HG03025 (cell line): ENCODE results near the gene PHF21A.

Source experiments
- ATAC-seq: cut with Tn5 transposase; IDR thresholded peaks from one replicate; pipeline ENCODE4 v1.9.1; 2021; ENCODE audit warnings: mild to moderate bottlenecking, moderate library complexity; ENCODE audit not compliant: unreplicated experiment, low FRiP score

The PHF21A gene

DNA sequence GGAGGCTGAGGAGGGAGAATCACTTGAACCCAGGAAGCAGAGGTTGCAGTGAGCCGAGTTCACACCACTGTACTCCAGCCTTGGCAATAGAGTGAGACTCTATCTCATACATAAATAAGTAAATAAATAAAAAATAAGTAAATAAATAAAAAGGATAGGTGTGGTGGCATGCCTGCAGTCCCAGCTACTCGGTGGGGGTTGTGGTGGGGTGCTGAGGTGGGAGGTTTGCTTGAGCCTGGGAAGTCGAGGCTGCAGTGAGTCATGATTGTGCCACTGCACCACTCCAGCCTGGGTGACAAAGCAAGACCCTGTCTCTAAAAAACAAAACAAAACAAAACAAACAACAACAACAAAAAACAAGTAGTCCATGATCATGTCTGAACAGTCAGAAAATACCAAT is 195.7 kb downstream of the PHF21A start:
- no peak for ATAC-seq

DNA sequence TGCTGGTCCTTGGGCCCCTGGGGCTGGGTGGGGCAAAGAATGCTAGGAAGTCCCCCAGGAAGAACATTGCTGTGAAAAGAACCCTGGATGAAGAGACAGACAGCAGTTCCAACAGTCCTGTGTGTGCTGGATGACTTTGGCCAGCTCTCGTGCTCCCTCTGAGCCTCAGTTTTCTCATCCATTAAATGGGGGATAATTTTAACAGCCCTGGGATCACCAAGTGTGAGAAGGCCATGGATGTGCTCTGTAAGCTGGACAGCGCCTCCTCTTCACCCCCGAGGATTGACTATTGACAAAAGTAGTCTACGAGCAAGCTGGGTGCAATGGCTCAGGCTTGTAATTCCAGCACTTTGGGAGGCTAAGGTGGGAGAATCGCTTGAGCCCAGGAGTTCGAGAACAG is 196.3 kb downstream of the PHF21A start:
- no peak for ATAC-seq

DNA sequence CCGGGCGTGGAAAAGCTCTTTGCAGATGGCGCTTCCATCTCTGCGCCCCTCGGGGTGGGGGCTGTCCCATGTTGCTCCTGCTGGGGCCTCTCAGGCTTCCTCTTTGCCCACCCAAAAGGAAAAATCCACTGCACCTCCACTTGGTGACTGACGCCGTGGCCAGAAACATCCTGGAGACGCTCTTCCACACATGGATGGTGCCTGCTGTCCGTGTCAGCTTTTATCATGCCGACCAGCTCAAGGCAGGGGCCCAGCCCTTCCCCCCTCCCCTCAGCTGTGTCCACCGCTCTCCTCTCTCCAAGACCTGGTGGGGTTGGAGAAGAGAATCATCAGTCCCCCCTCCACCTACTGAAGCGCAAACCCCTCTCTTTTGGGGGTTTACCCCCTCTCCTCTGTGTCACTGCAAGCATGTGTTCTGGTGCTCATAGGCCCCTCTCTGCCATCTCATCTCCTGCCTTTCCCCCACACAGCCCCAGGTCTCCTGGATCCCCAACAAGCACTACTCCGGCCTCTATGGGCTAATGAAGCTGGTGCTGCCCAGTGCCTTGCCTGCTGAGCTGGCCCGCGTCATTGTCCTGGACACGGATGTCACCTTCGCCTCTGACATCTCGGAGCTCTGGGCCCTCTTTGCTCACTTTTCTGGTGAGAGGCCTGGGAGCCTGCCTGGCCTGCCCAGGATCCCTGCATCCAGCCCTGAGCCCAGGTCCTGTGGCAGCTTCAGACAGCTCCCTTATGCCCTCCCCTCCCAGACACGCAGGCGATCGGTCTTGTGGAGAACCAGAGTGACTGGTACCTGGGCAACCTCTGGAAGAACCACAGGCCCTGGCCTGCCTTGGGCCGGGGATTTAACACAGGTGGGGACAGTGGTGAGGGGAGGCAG is 197.0 kb downstream of the PHF21A start:
- ATAC-seq, result no peak

DNA sequence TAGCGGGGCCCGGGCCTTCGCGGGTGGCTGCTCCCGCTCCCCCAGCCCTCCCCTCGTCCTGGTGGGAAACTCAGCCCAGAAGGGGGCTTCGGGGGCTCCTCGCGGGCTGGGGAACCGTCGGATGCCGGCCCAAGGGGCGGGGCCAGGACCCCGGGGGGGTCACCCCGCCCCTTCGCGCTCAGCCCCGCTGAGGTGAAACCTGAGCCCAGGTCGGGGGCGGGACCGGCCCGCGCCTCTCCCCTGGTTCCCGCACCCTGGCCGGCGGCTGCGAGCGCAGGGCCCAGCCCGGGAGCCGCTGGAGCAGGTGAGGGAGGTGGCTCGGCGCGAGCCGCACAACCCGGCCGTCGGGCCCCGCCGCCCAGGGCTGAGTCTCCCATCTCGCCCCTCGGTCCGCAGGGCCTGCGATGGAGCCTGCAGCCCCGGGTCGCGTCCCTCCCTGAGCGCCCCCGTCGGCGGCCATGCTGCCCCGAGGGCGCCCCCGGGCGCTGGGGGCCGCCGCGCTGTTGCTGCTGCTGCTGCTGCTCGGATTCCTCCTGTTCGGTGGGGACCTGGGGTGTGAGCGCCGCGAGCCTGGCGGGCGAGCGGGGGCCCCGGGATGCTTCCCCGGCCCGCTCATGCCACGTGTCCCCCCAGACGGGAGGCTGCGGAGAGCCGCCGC is 198.7 kb downstream of the PHF21A start, which contains the start of gene LARGE2:
TSS of gene LARGE2 (plus strand) at position 232 of the 658 bp plus-strand sequence. CDS start at position 459, 227 bp downstream.
- no peak for ATAC-seq

DNA sequence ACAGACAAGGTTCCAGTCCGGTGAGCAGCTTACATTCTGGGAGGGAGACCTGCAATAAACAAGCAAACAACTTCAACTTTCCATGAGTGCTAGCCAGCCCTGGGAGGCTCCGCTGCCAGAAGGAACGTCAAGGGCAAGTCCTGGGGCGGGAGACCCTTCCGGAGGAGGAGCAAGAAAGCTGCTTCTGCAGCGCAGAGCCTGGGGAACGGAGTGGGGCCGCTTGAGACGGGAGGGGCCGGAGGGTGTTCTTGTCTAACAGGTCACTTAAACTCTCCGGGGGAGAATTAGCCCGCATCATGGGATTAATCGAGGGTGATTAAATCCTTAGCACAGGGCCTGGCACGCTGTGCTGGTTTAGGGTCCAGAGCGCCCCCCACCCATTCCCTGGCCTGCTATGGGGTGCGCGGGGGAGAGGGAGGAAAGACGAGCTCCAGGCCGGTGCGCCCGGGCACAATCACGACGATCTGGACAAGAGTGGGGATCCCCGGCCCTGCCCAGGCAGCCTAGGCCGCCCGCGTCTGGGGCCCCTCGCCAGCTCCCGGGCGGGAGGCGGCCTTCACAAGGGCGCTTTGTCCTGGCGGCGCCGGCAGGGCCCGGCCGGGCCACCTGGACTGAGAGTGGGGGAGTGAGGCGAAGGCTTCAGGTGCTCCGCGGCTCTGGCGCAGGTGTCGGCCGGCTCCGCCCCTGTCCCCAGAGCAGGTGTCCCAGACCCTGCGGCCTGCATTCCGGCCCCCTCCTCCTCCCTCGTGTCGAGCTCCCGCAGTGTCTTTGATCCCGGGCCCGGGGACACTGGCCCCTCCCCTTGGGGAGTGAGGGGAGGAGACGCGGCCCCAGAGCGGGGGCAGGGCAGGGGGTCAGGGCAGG is 199.5 kb downstream of the PHF21A start:
- ATAC-seq, result no peak

DNA sequence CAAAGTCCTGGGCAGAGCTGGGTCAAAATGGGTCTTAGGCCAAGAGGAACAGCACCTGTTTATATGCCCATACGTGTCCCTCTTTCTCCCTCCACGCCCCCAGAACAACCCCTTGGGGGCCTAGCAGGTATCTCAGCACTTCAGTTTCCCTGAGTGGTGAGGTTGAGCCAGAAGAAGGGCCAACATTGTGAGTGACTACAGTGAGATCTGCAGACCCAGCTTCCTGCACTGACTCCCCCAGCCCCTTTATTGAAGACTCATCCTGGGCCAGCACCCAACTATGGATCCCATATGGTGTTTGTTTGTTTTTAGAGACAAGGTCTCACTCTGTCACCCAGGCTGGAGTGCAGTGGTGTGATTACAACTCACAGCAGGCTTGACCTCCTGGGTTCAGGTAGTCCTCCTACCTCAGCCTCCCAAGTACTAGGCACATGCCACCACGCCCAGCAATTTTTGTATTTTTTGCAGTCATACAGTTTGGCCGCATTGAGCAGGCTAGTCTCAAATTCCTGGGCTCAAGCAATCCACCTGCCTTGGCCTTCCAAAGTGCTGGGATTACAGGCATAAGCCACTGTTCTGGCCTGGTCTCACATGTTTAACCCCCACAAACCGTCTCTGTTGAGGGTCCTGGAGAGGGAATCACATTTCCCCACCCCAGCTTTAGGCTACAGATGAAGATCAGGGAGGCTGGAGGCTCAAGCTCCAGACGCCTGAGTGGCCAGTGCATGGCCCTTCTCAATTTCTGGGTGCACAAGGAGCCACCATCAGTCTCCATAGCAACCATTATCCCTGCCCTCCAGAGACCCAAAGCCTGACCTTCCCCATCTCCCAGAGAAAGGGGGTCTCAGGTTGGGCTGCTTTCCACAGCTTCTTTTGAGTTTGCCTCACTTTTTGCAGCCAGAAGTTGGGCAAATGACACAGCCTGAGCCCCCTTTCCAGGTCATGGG is 200.4 kb downstream of the PHF21A start:
- ATAC-seq, result no peak

DNA sequence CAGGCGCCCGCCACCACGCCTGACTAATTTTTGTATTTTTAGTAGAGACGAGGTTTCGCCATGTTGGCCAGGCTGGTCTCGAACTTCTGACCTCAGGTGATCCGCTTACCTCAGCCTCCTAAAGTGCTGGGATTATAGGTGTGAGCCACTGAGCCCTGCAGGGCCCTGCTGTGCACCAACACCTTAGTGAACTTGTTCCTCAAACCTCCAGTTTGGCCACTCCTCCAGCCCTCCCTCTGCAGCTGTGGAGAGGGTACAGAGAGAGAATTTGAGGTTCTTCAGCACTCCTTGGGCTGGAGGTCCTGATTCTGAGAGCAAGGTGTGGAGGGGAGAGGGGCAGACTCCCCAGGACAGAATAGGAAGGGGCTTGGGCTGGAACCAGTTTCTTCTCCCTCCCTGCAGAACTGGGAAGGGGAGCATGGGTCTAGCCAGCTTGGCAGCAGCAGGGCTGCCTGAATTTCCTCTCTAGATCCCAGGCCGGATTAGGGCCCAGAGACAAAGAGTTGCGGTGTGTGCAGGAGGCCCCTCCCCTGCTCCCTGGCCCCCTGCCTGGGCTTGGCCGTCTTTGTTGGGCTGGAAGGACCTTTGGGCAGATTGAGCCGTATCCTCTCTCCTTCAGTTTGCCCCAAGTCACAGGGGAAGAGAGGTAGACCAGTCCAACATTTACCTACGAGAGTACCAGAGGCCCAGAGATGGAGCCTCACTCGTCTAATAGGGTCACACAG is 201.3 kb downstream of the PHF21A start:
- no peak for ATAC-seq

DNA sequence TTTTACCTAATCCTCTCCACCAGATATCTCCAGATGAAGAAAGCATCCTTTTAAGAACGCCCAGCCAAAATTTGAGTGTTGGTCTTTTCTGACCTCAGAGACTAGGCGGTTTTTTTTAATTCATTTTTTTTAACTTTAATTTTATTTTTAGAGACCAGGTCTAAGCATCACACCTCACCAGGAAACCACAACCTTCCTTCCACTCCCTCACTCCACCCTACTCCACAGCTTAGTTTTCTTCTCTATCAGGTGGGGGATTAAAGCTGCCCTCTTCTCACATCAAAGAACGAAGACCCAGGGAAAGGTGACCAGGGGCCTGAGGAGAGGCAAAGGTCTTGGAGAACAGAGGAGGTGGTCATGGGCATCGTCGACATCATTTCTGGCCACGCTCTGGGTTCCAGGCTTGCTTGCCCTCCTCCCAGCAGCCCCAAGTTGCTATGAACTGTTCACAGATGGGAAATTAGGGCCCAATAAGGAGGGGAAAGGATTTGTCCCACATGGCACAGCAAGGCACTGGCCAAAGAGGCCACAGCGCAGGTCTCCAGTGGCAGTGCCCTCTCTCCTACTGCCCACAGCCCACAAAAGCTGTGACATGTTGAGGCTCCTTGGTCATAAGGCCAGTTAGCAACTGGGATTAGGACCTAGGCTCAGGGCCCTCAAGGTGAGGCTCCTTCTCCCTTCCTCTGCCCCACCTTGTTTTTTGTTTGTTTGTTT is 202.1 kb downstream of the PHF21A start:
- no peak for ATAC-seq

DNA sequence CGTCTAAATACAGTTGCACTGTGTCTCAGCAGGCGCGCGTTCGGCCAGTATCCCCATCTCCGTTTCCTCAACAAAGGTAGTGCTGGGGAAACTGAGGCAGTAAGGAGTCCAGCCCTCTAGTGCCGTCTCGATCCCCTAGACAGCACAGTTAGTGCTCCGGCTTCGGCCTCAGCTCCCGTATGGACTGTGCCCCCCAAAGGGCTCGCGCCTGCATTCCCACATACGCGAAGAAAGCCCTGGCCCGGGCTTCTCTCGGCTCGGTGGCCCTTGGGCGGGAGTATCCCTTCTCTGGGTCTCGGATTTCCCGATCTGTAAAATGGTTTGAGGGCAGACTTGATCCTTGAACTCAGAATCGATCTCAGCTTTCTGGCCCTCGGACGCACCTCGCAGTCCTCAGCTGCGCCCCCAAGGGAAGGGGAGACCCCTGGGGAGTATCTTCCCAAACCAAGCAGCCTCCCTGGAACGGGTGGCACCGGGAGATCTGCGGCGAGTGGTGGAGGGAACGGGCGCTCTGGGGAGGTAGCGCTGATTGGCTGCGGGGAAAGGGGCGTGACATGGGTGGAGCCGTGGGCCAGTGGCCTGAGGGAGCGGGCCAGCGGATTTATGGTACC is 202.8 kb downstream of the PHF21A start:
- peak; percentile 6 for ATAC-seq

DNA sequence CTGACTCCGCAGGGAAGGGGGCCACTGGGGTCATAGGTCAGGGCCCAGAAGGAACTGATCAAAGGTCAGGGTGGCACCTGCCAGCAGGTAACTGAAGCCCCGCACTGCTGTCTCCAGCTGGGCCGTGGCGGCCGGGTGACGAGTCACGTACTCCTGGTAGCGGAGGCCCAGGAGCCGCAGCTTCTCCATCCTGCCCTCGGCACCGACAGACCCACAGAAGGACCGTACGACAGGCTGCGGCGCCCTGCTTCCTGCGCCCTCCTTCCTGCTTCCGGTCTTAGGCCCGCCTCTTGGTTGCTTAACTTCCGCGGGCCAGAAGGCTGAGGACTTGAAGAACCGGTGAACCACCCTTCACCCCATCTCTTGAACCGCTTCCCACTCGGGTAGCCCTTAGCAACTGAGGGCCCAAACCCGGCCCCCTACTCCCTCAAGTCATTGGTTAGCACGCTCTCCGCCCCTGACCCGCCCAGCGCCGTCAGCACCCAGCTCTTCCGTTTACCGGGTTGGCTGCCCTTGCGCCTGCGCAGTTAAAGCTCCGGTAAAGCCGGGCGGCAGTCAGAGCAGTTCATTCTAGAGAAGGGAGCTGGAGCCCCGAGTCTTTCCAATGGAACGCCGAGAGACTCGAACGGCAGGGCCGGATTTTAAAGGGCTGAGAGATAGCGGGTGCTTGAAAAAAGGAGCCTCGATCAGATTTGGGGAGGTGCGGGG is 203.5 kb downstream of the PHF21A start, which contains the start of gene PEX16:
TSS of gene PEX16 (minus strand) at position 255 of the 708 bp plus-strand sequence. CDS start at position 189, 66 bp downstream.
- ATAC-seq, result peak; percentile 76

DNA sequence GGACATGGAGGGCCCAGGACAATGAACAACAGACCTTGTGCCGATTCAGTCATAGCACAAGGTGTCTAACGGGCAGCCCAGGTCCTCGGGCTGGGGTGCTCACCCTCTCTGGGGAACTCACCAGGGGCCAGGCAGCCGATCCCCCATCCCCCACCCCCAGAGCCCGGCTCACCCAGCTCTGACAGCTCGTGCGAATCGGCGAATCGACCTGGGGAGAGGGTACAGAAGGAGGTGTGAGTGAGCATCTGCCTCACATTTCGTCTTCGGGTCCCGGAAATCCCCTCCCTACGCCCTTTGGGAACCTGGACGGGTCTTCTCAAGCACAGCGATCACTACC is 204.0 kb downstream of the PHF21A start:
- no peak for ATAC-seq

DNA sequence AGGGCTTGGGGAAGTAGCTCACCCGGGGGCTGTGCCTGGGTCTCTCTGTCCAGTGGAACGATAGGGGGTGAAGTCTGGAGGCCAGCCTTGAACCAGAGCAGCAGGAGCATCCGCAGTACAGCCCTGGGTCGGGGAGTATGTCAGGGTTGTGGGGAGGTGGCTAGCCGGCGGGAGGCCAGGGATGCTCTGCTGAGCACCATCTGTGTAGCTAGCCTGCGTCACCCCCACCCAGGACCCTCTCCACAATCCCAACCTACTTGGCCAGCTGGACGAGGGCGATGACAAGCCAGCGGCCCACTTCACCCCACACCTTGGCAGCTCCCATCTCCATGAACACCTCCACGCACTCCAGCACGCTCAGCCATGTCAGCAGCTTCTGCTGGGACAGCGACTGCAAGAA is 205.8 kb downstream of the PHF21A start:
- ATAC-seq, result no peak

DNA sequence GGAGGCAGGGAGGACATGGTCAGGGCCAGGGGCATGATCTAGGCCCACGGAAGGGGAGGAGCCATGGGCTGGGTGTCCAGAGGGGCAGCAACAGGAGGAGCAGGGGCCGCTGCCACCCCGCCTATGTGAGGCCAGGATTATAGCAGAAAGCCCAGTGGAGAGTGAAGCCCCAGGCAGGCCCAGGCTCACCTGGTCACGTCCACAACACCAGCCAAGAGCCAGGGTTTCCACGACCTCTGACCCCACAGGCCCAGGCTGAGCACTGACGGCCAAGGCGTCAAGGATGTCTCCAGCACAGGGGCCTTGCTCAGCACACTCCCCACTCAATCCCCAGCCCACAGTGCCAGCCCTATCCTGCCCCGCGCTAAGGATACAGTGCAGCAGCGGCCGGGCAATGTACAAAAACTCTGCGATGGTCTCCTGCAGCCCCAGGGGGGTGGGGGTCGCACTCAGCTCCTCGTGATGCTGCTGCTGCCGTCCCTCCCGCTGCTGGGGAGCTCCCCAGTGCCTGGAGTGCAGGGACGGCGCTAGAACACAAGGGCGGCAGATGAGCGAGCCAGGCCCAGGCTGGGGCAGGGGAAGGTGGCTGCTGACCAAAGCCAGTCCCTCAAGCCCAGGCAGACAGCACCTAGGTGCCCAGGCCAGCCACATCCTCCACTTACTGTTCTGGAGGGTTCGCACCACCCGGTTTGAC is 207.2 kb downstream of the PHF21A start:
- no peak for ATAC-seq

DNA sequence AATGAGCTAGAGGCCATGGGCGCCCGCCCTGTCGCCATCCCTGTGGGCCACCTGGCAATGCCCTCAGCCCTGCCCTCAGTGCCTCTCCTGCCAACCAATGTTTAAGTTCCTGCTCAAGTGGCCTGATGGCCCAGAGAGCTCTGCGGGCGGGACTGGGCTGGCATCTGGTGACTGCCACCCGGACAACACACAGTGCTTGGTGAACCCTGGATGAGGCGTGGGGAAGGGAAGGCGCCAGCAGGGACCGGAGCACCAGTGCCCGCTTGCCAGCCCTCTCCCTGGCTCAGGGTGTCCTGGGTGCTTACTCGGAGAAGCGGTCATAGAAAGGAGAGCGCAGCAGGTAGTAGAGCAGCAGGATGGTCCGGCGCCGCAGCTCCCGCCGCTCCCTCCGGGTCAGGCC is 207.7 kb downstream of the PHF21A start:
- ATAC-seq, result no peak

DNA sequence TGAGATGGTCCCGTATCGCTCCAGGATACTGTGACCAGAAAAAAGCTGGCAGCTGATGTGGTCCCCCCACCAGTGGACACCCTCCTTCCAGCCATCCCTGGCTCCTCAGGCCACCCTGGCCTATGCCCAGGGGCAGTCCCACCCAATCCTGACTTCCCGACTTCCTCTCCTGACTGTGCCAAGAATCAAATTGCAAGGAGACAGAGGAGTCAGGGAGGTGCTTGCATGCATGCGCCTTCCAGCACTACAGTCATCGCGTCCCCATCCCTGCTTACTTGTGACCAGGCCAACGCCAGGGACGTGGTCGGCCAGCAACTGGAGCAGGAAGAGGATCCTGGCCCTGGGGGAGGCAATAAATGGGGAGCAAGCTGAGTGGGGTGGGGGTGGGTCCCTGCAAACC is 210.6 kb downstream of the PHF21A start:
- no peak for ATAC-seq

DNA sequence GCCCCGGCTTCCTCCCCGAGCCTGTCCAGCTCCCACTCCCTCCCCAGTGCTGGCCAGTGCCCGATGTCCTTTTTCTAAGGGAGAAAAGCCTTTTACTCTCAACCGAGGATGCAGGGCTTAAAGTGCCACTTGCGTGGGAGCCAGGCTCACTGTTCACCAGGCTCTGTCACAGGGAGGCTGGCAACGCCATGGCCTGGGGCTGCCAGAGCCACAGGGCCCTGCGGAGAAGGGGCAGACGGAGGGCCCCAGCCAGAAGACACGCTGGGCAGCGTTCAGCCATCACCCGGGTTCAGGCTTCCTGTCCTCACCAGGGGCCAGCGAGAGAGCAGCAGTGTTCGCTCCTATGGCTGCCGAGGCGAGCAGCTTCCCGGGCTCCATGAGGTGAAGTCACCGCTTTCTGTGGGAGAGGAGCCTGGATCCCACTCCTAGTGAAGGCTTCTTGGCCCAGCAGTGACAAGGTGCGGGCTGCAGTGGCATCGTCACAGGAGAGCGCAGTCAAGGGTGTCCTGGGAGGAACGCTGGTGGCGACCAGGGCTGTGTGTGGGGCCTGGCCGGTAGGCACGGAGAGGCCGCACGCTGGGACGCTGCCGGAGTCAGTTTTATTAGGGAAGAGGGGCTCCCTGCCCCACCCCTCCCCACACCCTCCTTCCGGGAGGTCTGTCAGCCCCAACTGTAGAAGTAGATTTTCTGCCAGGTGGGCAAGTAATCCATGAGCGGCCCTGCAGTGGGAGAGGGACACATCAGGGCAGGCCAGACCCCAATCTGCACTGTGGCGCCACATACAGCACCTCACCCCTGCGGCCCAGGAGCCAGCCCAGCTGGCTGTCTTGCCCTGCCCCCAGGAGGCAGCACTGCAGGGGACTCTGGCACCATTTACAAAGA is 211.4 kb downstream of the PHF21A start:
- ATAC-seq, result no peak
